Measurements from ENCODE around the gene PRDM16.

GRCh38 chr1:3436901-3437300, 367.9 kb downstream of the PRDM16 start:
- no peak for TF ChIP-seq EZH2 (IDR thresholded peaks at IDR 0.05; ENCODE audit: low read length, unreplicated experiment)
- TF ChIP-seq, protein P1, sequence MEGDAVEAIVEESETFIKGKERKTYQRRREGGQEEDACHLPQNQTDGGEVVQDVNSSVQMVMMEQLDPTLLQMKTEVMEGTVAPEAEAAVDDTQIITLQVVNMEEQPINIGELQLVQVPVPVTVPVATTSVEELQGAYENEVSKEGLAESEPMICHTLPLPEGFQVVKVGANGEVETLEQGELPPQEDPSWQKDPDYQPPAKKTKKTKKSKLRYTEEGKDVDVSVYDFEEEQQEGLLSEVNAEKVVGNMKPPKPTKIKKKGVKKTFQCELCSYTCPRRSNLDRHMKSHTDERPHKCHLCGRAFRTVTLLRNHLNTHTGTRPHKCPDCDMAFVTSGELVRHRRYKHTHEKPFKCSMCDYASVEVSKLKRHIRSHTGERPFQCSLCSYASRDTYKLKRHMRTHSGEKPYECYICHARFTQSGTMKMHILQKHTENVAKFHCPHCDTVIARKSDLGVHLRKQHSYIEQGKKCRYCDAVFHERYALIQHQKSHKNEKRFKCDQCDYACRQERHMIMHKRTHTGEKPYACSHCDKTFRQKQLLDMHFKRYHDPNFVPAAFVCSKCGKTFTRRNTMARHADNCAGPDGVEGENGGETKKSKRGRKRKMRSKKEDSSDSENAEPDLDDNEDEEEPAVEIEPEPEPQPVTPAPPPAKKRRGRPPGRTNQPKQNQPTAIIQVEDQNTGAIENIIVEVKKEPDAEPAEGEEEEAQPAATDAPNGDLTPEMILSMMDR (conservative IDR thresholded peaks at IDR 0.05; ENCODE audit: low read depth, low read length), result no peak
- TF ChIP-seq EZH2phosphoT487 (IDR thresholded peaks at IDR 0.05; ENCODE audit: borderline replicate concordance, low read length), result no peak
